HG03175 (cell line): ENCODE data around the gene RTN4R.
"Not testable (repeated sequence)": the region's sequence is repeated elsewhere in the genome, so short reads cannot be mapped to it uniquely, and the experiment has no call there.

Source experiments
- ATAC-seq: cut with Tn5 transposase; IDR thresholded peaks from one replicate; pipeline ENCODE4 v1.9.1; 2021; ENCODE audit warnings: mild to moderate bottlenecking, moderate library complexity; ENCODE audit not compliant: unreplicated experiment

RTN4R gene

GRCh38 chr22:20272700-20273099 is 4.6 kb upstream of the RTN4R start:
- no peak for ATAC-seq

GRCh38 chr22:20272174-20272573 is 4.1 kb upstream of the RTN4R start:
- ATAC-seq, result no peak

GRCh38 chr22:20271114-20271994 is 3.2 kb upstream of the RTN4R start:
- ATAC-seq, result no peak

- not testable (repeated sequence) for ATAC-seq
Measured at GRCh38 chr22:20270190-20271113, 2.3 kb upstream of the RTN4R start.

- not testable (repeated sequence) for ATAC-seq
Measured at GRCh38 chr22:20269673-20270072, 1.6 kb upstream of the RTN4R start.

- not testable (repeated sequence) for ATAC-seq
Measured at GRCh38 chr22:20269201-20269600, 1.1 kb upstream of the RTN4R start.

GRCh38 chr22:20267441-20268278 is 458 bp downstream of the RTN4R start:
- ATAC-seq, result no peak

- not testable (repeated sequence) for ATAC-seq
Measured at GRCh38 chr22:20266667-20267440, 1.3 kb downstream of the RTN4R start.

- not testable (repeated sequence) for ATAC-seq
Measured at GRCh38 chr22:20265772-20266666, 2.1 kb downstream of the RTN4R start.

- ATAC-seq, result no peak
Measured at GRCh38 chr22:20264614-20265452, 3.3 kb downstream of the RTN4R start.

GRCh38 chr22:20263404-20264281 is 4.5 kb downstream of the RTN4R start:
- not testable (repeated sequence) for ATAC-seq

GRCh38 chr22:20262582-20263147 is 5.5 kb downstream of the RTN4R start:
- ATAC-seq, result no peak

GRCh38 chr22:20261848-20262581 is 6.1 kb downstream of the RTN4R start:
- ATAC-seq, result no peak

- ATAC-seq, result no peak
Measured at GRCh38 chr22:20260071-20260765, 7.9 kb downstream of the RTN4R start.

- ATAC-seq, result no peak
Measured at GRCh38 chr22:20259327-20259688, 8.8 kb downstream of the RTN4R start.
